Measurements from ENCODE around the gene WWTR1.

WWTR1 gene

DNA sequence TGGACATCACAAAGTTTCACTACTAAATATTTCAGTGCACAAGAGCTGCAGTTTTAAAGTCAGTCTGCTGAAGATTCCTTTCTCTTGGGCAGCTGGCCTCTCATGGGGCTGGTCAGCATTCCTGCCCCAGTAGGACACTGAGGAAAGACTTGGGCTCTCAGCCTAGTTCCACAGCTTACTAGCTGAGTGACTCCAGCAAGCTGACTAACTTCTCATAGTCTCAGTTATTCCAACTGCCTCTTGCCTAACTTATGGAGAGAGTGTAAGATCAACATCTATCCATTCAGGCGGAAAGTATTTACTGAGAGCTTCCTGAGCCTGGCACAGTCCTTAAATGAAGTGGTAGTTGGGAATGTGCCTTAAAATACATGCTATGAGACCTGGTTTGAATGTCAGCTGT lies 156.3 kb downstream of the WWTR1 start:
- DNase-seq (ENCODE audit: low read depth) = no peak
- TF ChIP-seq, protein P1, sequence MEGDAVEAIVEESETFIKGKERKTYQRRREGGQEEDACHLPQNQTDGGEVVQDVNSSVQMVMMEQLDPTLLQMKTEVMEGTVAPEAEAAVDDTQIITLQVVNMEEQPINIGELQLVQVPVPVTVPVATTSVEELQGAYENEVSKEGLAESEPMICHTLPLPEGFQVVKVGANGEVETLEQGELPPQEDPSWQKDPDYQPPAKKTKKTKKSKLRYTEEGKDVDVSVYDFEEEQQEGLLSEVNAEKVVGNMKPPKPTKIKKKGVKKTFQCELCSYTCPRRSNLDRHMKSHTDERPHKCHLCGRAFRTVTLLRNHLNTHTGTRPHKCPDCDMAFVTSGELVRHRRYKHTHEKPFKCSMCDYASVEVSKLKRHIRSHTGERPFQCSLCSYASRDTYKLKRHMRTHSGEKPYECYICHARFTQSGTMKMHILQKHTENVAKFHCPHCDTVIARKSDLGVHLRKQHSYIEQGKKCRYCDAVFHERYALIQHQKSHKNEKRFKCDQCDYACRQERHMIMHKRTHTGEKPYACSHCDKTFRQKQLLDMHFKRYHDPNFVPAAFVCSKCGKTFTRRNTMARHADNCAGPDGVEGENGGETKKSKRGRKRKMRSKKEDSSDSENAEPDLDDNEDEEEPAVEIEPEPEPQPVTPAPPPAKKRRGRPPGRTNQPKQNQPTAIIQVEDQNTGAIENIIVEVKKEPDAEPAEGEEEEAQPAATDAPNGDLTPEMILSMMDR (IDR thresholded peaks at IDR 0.05; ENCODE audit: low read depth, low read length) = no peak
- no peak for TF ChIP-seq MYC (IDR thresholded peaks at IDR 0.05; ENCODE audit: low read depth, low read length)
- H3K4me3 ChIP-seq (ENCODE audit: low read depth, low read length) = no peak overlapping the region

DNA sequence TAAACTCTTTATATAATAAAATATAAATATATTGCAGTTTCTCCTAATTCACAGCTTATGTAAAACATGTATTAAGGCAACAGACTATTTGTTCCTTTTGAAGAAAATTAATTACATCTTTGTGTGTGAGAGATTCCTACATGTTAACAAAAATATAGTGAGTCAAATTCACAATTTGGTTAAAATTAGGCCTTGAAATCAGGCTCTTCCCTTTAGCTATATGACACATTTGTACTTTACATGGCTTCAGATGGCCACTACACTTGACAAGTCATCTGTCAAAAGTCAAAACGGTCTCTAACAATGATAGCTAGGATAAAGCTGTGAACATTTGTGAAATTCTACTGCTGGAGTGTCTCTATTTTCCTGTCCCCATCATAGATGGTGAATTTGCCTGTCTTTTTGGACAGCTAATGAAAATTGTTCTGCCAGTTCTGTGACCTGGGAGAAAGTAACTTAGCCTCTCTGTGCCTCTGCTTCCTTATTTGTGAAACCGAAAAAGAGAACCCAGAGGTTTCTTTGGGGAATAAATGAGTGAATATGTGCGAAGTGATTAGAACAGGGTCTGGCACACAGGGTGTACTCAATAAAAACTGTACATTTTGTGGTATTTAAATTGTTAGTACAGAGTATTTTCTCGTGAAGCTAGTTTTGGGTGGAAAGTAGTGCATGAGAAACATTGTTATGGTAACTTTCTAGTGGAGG lies 159.7 kb downstream of the WWTR1 start:
- TF ChIP-seq, protein P2, sequence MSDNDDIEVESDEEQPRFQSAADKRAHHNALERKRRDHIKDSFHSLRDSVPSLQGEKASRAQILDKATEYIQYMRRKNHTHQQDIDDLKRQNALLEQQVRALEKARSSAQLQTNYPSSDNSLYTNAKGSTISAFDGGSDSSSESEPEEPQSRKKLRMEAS (IDR thresholded peaks at IDR 0.05; ENCODE audit: low read depth, low read length) = no peak
- TF ChIP-seq MYC (IDR thresholded peaks at IDR 0.05; ENCODE audit: low read depth, low read length) = no peak
- TF ChIP-seq POLR2A (IDR thresholded peaks at IDR 0.05; ENCODE audit: extremely low read depth, insufficient read length) = no peak
- TF ChIP-seq, protein P1 (IDR thresholded peaks at IDR 0.05; ENCODE audit: low read depth, low read length) = no peak

DNA sequence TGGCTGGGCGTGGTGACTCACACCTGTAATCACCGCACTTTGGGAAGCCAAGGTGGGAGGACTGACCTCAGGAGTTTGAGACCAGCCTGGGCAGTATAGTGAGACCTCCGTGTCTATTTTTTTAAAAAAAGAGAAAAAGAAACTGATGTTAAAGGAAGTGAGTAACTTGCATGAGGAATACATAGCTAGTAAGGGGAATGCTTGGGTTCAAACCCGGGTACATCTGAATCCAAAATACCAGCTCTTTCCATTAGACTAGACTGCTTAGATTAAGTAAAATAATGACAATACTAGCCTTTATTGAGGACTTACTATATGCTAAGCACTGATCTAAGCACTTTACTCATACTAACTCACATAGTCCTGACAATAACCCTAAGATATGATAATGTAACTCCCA lies 160.9 kb downstream of the WWTR1 start:
- no peak for DNase-seq (ENCODE audit: low read depth)
- TF ChIP-seq POLR2A (IDR thresholded peaks at IDR 0.05; ENCODE audit: extremely low read depth, insufficient read length) (no peak), MYC (IDR thresholded peaks at IDR 0.05; ENCODE audit: low read depth, low read length) (no peak)
- TF ChIP-seq, protein P1 (IDR thresholded peaks at IDR 0.05; ENCODE audit: low read depth, low read length) = no peak
- TF ChIP-seq, protein P2 (IDR thresholded peaks at IDR 0.05; ENCODE audit: low read depth, low read length) = no peak
- H3K4me3 ChIP-seq (ENCODE audit: low read depth, low read length) = no peak overlapping the region

More for the DNA sequence above, 159.7 kb downstream of the WWTR1 start:
- H3K4me3 ChIP-seq (ENCODE audit: low read depth, low read length) = no peak overlapping the region
- DNase-seq (ENCODE audit: low read depth) = no peak

DNA sequence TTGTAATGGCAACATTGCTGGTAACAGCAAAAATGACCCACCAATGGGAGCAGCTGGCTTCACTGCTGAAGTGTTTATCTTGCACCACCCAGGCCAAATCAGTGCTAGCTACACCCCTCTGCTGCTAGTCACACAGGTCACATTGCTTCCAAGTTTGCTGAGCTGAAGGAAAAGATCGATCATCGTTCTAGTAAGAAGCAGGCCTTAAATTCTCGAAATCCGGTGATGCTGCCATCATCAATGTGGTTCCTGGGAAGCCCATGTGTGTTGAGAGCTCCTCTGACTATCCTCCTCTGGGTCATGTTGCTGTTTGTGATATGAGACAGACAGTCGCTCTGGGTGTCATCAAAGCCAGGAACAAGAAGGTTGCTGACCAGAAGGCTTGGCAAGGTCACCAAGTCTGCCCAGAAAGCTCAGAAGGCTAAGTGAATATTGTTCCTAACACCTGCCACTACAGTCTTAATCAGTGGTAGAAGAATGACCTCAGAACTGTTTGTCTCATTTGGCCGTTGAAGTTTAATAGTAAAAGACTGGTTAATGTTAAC lies 162.2 kb downstream of the WWTR1 start:
- DNase-seq (ENCODE audit: low read depth) = no peak
- H3K4me3 ChIP-seq (ENCODE audit: low read depth, low read length) = no peak overlapping the region
- TF ChIP-seq POLR2A (IDR thresholded peaks at IDR 0.05; ENCODE audit: extremely low read depth, insufficient read length) = no peak
- TF ChIP-seq, protein P2 (IDR thresholded peaks at IDR 0.05; ENCODE audit: low read depth, low read length) = no peak
- TF ChIP-seq MYC (IDR thresholded peaks at IDR 0.05; ENCODE audit: low read depth, low read length) = no peak
- TF ChIP-seq, protein P1 (IDR thresholded peaks at IDR 0.05; ENCODE audit: low read depth, low read length) = no peak

DNA sequence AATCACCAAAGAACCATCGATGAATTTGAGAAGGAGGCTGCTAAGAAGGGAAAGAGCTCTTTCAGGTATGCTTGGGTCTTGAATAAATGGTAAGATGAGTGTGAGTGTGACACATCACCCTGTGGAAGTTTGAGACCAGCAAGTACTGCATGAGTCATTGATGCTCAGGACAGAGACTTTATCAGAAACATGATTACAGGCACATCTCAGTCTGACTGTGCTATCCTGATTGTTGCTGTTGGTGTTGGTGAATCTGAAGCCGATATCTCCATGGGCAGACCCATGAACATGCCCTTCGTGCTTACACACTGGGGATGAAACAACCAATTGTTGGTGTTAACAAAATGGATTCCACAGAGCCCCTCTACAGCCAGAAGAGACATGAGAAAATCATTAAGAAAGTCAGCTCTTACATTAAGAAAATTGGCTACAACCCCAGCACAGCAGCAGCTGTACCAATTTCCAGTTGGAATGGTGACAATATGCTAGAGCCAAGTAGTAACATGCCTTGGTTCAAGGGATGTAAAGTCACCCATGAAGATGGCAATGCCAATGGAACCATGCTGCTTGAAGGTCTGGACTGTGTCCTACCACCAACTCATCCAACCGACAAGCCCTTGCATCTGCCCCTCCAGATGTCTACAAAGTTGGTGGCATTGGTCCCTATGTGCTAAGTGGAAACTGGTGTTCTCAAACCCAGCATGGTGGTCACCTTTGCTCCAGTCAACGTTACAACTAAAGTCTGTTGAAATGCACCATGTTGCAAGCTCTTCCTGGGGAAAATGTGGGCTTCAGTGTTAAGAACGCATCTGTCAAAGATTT lies 162.9 kb downstream of the WWTR1 start:
- TF ChIP-seq, protein P1 (IDR thresholded peaks at IDR 0.05; ENCODE audit: low read depth, low read length) = no peak
- TF ChIP-seq, protein P2 (IDR thresholded peaks at IDR 0.05; ENCODE audit: low read depth, low read length) = no peak
- TF ChIP-seq POLR2A (IDR thresholded peaks at IDR 0.05; ENCODE audit: extremely low read depth, insufficient read length) (no peak), MYC (IDR thresholded peaks at IDR 0.05; ENCODE audit: low read depth, low read length) (no peak)
- H3K4me3 ChIP-seq (ENCODE audit: low read depth, low read length) = no peak overlapping the region
- DNase-seq (ENCODE audit: low read depth) = no peak

Data from NB4 (cell line).